ENCODE measurements around the gene CHST9. TPM values are rescaled to one million over a fixed set of nuclear protein-coding genes. Genes with fewer than 3 reads are reported as not detected.
"Not testable (repeated sequence)": the region's sequence is repeated elsewhere in the genome, so short reads cannot be mapped to it uniquely, and the experiment has no call there.

Gene CHST9
- total and polyA plus RNA-seq, 10 donors, result 0.87 to 23.9 (median 8.4) TPM

DNA sequence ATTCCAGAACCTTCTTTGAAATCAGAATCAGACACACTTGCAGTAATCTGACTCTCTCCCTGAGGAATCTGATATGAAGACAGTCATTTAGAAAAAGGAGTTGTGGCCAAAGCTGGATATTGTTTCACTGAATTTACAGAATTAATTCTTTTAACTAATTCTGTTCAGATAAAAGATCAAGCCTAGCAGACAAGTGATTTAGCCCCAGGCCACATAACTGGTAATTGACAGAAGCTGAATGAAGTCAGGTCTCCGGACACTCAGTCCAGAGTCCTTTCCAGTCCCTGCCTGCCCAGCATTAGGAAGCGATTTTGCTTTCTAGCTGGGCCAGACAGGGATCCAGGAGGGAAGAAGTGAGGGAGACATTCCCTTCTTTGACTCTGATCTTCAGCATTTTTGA is 208.9 kb downstream of the CHST9 start:
- no peak overlapping the region for H3K27ac ChIP-seq
- no peak for DNase-seq
- no peak overlapping the region for H3K4me3 ChIP-seq
- TF ChIP-seq POLR2AphosphoS5 (IDR thresholded peaks at IDR 0.05), result no peak
- TF ChIP-seq, protein P1, sequence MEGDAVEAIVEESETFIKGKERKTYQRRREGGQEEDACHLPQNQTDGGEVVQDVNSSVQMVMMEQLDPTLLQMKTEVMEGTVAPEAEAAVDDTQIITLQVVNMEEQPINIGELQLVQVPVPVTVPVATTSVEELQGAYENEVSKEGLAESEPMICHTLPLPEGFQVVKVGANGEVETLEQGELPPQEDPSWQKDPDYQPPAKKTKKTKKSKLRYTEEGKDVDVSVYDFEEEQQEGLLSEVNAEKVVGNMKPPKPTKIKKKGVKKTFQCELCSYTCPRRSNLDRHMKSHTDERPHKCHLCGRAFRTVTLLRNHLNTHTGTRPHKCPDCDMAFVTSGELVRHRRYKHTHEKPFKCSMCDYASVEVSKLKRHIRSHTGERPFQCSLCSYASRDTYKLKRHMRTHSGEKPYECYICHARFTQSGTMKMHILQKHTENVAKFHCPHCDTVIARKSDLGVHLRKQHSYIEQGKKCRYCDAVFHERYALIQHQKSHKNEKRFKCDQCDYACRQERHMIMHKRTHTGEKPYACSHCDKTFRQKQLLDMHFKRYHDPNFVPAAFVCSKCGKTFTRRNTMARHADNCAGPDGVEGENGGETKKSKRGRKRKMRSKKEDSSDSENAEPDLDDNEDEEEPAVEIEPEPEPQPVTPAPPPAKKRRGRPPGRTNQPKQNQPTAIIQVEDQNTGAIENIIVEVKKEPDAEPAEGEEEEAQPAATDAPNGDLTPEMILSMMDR (IDR thresholded peaks at IDR 0.05 in 8 of 11, conservative IDR thresholded peaks at IDR 0.05 in 3 of 11), result no peak
- TF ChIP-seq POLR2A (IDR thresholded peaks at IDR 0.05), result no peak
- H3K4me1 ChIP-seq, result peaks cover 0 to 11% (median 0%) of the 10 kb centered on the region in 6 donors
- intact Hi-C loops (cut with DNase I; ENCODE audit: low total_unique reads), result no loop called here
- H3K27me3 ChIP-seq (replicated peaks in 1 of 7), result no peaks in the 10 kb centered on the region
- WGBS, 5 donors, result 74 to 93% (median 83%) methylated on average over 2 of the region's 2 CpGs
- H3K36me3 ChIP-seq, result no peaks in the 10 kb centered on the region
- H3K9me3 ChIP-seq, result peaks cover 0 to 5% (median 0%) of the 10 kb centered on the region in 8 donors

DNA sequence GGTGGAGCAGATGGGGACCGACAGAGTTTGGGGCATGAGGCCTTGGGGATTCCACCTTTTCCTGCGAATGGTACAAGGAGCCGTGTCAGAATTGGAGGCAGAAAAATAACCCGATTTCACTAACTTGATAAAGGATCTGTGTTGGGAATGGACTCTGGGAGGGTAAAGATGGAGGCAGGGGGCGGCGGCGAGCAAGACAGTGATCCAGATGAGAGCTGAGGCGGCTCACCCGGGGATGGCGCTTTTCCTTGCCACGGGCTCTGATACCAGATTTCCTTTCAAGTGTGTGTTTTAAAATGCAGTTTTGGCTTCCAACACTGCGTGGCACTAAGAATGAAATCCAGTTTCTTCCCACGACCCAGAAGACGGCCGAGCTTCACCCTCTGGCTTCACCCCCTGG is 212.6 kb downstream of the CHST9 start:
- WGBS, 5 donors, result 91 to 94% (median 92%) methylated on average over 15 of the region's 15 CpGs
- intact Hi-C loops (cut with DNase I; ENCODE audit: low total_unique reads); H3K4me3 ChIP-seq; DNase-seq; H3K36me3 ChIP-seq; H3K4me1 ChIP-seq; H3K27me3 ChIP-seq (replicated peaks in 1 of 7); H3K9me3 ChIP-seq; H3K27ac ChIP-seq: not testable (repeated sequence)

DNA sequence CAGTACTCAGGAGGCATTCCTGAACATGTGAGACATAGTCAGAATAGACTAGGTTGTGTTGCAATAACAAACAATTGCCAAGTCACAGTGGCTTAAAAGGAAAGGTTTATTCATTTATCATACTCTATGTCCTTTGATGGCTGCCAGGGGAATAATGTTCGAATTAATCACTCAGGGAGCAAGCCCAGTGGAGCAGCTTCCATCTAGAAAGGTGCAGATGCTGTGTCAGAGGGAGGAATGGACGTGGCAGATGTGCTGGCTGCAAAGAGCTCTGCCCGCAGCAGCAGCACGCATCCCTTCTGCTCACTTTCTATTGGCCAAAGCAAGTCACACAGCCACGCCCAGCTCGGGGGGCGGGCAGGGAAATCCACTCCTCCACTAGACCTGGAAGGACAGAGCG is 213.7 kb downstream of the CHST9 start:
- Histone ChIP-seq H3K9me3 (peaks cover 0 to 5% (median 0%) of the 10 kb centered on the region in 8 donors), H3K4me1 (peaks cover 0 to 3% (median 0%) of the 10 kb centered on the region in 6 donors), H3K27ac (no peak overlapping the region), H3K36me3 (no peaks in the 10 kb centered on the region), H3K4me3 (no peak overlapping the region), H3K27me3 (replicated peaks in 1 of 7) (no peaks in the 10 kb centered on the region)
- TF ChIP-seq, protein P1 (IDR thresholded peaks at IDR 0.05 in 8 of 11, conservative IDR thresholded peaks at IDR 0.05 in 3 of 11), result no peak
- TF ChIP-seq POLR2AphosphoS5 (IDR thresholded peaks at IDR 0.05), result no peak
- TF ChIP-seq POLR2A (IDR thresholded peaks at IDR 0.05), result no peak
- 87 to 89% (median 88%) methylated on average over 8 of the region's 8 CpGs for WGBS, 5 donors
- intact Hi-C loops (cut with DNase I; ENCODE audit: low total_unique reads), result no loop called here
- no peak for DNase-seq

DNA sequence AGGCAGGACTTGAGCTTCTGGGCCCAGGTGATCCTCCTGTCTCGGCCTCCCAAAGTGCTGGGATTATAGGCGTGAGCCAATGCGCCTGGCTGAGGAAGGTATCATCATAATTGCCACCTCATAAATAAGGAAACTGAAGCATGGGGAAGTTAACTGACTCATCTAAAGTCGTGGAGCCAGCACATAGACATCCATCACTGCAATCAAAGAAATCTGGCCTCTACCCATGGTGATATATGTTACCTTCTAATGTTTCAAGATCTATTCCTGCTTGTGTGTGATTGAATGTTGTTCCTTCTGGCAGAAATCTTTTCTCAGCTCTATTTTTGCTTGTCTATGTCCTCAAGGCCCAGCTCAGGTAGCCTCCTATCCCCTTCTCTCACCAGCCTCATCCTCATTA is 214.5 kb downstream of the CHST9 start:
- Histone ChIP-seq H3K9me3 (peaks cover 0 to 5% (median 0%) of the 10 kb centered on the region in 8 donors), H3K4me1 (no peaks in the 10 kb centered on the region), H3K27me3 (replicated peaks in 1 of 7) (no peaks in the 10 kb centered on the region), H3K36me3 (no peaks in the 10 kb centered on the region), H3K4me3 (no peak overlapping the region), H3K27ac (no peak overlapping the region)
- WGBS, 5 donors, result 55 to 76% (median 74%) methylated on average over 4 of the region's 4 CpGs
- intact Hi-C loops (cut with DNase I; ENCODE audit: low total_unique reads), result no loop called here
- DNase-seq, result no peak
- TF ChIP-seq POLR2AphosphoS5 (IDR thresholded peaks at IDR 0.05), result no peak
- TF ChIP-seq POLR2A (IDR thresholded peaks at IDR 0.05), result no peak
- TF ChIP-seq, protein P1 (IDR thresholded peaks at IDR 0.05 in 8 of 11, conservative IDR thresholded peaks at IDR 0.05 in 3 of 11), result no peak

DNA sequence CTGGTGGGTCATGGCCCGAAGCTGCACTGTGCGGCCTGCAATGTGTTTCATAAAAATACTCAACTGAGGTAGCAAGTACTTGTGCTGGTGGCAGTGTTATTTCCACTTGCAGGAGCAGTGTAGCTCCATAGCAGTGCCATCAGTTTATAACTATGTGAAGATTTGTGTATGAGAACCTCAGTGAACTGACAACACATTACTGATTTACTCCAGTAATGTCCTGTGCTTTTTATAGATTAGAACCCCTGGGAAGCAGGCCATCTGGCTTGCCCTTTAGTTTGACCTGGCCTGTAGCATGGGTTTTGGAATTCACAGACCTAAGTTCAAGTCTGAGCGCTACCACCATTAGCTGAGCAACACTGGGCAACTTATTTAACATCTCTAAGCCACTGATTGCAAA is 219.9 kb downstream of the CHST9 start:
- Histone ChIP-seq H3K27me3 (replicated peaks in 1 of 7) (no peaks in the 10 kb centered on the region), H3K36me3 (no peaks in the 10 kb centered on the region), H3K9me3 (no peaks in the 10 kb centered on the region), H3K4me3 (no peak overlapping the region), H3K4me1 (no peaks in the 10 kb centered on the region), H3K27ac (no peak overlapping the region)
- no peak for DNase-seq
- intact Hi-C loops (cut with DNase I; ENCODE audit: low total_unique reads), result no loop called here
- TF ChIP-seq, protein P1 (IDR thresholded peaks at IDR 0.05 in 8 of 11, conservative IDR thresholded peaks at IDR 0.05 in 3 of 11), result no peak
- no peak for TF ChIP-seq POLR2A (IDR thresholded peaks at IDR 0.05)
- TF ChIP-seq POLR2AphosphoS5 (IDR thresholded peaks at IDR 0.05), result no peak
- 82 to 96% (median 88%) methylated on average over 3 of the region's 3 CpGs for WGBS, 5 donors
